CD4-positive, alpha-beta T cell treated with Interleukin-10 for 1 hour (primary cell): ENCODE measurements around the gene SMIM43.
A peak's percentile ranks its signal among the peaks of the same experiment; 100 is the strongest.
"Not testable (repeated sequence)": the region's sequence is repeated elsewhere in the genome, so short reads cannot be mapped to it uniquely, and the experiment has no call there.

Experiments used
- DNase-seq: peaks from one replicate; pipeline ENCODE4 v3.0.0-alpha.2; 2020

Gene SMIM43

DNA sequence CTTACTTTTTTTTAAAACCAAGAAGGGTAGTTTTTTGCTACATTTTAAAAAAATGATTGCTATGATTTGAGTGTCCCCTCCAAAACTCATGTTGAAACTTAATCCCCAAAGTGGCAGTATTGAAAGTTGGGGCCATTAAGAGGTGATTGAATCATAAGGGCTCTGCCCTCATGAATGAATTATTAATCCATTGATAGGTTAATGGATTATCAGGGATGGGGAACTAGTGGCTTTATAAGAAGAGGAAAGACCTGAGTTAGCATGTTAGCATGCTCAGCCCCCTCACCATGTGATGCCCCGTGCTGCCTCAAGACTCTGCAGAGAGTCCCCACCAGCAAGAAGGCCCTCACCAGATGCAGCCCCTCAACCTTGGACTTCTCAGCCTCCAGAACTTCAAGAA is 31.0 kb downstream of the SMIM43 start:
- no peak for DNase-seq

DNA sequence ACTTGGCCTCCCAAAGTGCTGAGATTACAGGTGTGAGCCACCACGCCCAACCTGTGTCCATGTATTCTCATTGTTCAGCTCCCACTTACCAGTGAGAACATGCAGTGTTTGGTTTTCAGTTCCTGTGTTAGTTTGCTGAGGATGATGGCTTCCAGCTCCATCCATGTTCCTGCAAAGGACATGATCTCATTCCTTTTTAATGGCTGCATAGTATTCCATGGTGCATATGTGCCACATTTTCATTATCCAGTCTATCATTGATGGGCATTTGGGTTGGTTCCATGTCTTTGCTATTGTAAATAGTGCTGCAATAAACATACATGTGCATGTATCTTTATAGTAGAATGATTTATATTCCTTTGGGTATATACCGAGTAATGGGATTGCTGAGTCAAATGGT is 35.2 kb downstream of the SMIM43 start:
- not testable (repeated sequence) for DNase-seq

DNA sequence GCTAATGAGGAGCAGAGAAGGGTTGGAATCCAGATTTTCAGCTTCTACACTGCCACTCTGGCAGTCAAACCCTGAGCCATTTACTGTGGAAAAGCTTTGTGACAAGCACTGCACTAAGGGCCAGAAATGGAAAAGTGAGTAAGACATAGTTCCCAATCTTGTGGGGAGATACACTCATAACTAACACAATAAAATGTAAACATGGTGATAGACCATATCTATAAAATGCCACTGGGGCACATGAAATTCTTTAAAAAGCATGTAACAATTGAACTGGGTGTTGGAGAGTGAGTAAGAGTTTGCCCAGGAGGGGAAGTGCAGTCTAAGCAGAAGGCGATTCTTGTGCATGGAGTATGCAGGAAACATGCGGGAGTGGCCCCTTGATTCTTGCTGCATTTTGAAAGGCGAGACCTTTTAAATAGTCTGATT is 36.2 kb downstream of the SMIM43 start:
- DNase-seq, result no peak

DNA sequence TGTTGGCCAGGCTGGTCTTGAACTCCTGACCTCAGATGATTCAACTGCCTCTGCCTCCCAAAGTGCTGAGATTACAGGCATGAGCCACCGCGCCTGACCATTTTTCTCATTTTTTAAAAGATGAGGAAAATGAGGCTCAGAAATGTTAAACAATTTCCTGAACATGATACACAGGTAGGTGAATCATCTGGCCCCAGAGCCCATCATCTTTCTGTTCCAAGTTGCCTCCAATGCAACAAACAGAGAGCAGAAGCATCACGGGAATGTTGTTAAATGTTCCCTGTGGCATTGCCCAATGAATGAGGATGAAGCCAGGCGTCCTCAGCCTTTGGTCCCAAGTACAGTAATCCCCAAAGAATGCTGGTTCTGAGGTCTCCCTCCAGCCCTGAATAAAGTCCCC is 36.9 kb downstream of the SMIM43 start:
- DNase-seq, result no peak

DNA sequence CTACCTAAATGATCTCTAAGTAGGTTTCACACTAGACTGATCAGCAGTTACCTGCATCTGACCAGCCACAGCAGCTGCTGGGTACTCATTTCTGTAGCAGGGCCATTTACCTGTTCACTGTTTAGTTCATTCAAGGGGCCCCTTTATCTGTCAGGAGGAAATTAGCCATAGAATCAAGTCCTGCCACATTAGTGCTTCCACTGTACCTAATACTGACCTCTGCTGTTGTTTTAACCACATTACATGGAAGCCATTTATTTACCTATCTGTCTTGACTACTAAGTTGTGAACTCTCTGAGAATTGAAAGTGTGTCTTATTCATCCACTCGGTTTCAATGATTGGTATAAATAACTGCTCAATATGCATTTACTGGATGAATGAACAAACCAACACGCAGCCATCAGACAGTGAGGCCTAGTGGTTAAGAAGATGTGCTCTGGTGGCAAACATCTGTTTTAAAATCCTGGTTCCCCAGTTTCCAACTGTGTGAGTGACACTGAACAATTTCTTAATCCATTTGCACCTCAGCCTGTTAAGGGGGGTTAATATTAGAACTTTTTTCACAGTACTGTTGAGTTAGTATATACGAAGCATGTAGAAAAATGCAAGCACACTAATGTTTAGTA is 38.2 kb downstream of the SMIM43 start:
- DNase-seq, result peak; percentile 67

DNA sequence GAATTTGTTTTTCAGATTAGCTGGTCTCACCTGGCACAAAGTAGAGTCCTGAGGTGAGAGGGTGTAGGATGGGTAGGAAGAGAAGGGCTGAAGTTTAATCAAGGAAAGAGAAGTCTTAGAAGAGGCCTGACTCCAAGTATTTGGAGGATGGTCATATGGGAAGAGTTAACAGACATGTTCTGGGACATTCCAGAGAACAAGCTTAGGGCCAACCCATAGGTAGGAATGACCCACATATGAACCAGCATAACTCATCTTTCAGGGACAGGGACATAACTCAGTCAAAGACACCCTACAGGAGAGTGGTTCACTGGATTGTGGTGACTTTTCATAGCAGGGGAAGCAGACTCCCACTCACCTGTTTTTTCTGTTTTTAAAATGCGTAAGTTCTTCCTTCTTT is 40.3 kb downstream of the SMIM43 start:
- DNase-seq, result no peak

DNA sequence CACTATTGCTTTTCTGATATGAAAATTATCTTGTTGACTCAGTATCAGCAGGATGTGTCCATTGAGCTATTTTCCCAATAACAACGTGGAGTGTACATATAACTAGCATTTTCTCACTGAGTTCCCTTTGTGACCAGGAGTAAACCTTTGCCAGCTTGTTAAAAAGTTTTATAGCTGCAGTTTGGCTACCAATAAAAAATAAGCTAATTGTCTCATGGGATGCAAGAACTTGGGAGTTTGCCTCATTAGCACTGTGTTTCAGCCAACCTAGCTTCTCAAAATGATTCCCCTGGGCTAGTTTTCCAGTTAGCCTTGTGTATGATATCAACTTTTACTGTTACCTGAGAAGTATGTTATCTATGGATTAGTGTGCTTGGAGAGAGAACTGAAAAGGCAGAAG is 43.3 kb downstream of the SMIM43 start:
- no peak for DNase-seq

DNA sequence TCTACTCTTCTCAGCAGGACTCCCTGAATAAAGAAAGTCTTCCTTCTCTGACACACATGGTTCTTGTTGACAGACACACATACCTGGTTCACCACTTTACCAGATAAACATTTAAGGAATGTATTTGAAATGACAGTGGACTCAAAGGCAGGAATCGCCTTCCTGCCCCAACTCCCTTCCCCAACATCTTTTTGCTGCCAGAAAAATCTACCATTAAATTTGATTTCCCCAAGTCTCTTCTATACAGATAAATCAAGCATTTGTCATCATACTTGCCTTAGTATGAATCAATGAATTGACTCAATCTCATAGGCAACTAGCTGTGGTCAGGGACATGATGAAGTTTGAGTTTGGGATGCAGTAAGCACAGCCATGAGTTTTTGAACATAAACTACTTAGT is 44.9 kb downstream of the SMIM43 start:
- no peak for DNase-seq

DNA sequence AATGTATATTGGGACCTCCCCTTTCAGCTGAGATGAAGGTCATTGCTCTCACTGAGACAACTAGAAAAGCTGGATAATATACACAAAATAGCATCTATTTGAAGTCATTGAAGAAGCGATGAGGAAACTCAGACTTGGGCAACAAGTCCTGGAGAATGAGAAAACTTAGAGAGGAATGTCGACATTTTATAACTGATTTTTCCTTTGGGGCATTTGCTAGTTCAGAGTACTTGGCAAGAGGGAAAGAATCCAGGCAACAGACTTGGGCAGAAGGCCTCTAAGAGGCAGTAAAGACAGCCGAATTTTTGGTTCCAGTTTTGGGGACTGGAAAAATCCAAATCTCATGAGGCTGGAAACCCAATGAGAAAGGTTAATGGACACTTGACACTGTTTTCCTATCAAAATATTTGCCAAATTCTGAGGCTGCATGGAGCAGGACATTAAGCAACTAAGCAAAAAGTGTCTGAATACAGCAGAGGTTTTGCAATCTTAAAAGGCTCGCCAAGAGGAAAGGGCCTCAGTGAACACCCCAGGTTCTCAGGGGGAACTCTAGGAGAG is 47.2 kb downstream of the SMIM43 start:
- DNase-seq, result no peak

DNA sequence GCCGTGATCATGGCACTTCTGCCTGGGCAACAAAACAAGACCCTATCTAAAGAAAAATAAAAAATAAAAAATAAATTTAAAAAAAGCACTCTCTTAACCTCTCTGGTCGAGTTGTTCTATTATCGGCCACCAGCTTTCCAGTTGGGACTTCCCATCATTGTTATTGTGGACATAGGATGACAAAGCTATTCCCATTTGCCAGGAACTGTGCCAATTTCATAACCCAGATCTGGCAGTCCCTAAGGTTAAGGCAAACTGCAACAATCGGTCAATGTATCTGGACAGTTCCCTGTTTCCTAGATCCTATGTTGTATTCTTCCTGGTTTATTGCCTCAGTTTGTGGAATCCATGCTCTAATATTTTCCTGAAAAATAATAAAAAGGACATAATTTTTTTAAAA is 50.4 kb downstream of the SMIM43 start:
- DNase-seq, result no peak

DNA sequence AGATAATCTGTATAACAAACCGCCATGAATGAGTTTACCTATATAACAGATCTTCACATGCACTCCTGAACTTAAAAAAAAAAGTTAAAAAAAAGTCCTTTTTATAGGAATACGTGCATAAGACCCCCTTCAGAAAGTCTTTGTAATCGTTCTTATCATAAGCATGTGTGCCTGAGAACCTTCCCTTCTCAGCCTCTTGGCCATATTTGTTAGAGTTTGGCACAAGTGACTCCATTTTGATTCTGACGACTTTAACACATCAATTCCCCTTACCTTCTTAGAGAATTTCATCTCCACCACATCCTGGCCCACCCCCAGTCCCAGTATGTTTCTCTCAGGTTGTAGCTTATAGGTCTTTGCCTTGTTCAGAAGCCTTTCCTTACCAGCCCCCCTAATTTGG is 52.2 kb downstream of the SMIM43 start:
- DNase-seq, result no peak

DNA sequence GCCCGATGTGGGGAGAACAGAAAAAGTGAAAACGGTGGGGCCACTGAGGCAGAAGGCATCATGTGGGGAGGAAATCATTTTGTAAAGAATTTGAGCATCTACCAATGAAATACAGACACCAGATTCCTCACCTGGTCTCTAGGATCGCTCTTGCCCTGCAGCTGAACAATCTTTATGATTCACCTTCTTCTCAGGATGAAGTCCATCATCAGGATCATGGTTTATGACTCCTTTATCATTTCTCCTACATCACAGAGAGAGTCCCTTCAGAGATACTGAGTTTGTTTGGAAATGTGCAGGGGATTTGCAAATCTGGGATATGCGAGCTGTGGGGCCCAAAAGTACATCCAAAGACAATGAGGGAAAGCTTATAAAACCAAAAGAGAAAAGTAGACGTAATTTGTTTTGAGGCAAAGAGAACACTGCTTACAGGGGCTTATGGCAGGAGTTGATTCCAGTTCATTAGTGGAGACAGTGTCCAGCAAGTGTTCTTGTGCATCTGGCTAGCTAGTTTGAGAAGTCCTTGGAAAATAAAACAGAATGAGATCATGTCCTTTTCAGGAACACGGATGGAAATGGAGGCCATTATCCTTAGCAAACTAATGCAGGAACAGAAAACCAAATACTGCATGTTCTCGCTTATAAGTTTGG is 52.8 kb downstream of the SMIM43 start:
- DNase-seq, result no peak

DNA sequence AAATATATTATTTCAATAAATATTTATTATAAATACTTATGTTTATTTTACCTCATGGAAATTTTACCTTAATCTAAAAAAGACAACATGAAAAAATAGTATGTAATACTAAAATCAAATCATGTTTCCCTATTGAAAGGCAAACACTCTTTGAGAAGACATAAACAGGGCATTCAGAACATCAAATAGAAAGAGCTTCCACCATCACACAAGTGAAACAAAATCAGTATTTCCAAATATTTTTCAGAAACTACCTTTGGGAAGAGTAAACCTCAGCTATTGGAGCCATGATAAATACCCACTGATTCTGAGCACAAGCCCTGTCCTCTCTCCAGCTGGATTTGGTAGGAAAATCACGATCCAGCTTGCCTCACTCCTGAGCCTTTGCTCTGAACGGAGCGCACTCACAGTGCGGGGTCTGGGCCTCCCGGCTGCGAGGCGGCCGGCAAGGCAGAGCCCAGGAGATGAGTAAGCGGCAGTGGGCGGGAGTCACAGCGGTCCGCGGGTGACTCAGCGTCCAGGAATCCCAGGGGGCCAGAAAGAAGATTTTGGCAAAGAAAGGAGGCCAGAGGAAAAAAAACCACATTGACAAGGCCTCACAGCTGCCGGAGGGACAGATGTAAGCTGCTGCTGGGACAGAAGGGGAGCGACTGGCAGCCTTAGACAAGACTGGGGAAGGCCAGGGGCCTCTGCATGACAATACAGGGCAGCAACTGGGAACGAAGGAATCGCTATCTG is 53.5 kb downstream of the SMIM43 start:
- no peak for DNase-seq

DNA sequence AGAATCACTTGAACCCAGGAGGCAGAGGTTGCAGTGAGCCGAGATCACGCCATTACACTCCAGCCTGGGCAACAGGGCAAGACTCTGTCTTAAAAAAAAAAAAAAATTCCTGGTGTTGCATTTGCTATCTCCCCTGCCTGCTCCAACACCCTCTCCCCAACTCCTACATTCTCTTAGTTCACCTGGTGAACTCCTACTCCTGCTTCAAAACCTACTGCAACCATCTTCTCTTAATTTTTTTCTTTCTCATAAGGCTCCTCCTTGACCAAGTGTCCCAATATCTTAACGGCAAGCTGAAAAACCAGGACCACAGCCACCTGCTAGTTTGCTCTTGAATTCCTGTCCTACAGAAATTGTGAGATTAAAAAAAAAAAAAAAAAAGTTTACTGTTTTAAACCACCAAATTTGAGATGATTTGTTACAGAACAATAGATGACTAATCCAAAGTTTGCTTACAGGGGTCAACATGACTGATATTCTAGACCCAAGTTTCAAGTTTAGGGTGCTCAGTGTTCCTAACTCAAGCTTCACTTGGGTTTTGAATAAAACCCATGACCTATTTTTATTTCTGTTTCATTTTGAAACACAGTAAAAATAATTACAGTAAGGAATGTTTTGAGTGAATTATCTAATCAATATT is 55.1 kb downstream of the SMIM43 start:
- no peak for DNase-seq
